Measurements from ENCODE around the gene TBX6. TPM values are rescaled to one million over a fixed set of nuclear protein-coding genes. Genes with fewer than 3 reads are reported as not detected.
A peak's percentile ranks its signal among the peaks of the same experiment; 100 is the strongest.

Gene TBX6
- total RNA-seq, 1 experiment from 2014 or later: 1.6 TPM

DNA sequence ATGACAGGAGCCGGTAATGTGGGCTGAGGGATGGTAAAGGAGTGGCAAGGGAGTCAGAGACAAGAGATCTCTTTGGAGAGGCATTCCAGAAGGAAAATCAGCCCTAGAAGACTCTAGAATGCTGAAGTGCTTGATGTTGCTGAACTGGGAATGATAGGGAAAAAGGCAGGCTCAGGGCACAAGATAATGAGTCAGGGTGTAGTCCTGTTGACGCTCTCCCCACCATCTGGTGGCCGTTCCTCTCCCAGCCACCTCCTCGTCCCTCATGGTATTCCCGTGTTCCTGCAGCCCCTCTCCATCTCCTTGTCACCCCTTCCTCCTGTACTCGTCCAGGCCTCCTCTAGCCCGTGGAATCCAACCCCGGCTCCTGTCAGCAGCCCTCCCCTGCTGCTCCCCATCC lies 37.3 kb downstream of the TBX6 start:
- no peak overlapping the region for H4K5ac ChIP-seq (ENCODE audit: insufficient read length, low read depth, low read length)
- H3T11ph ChIP-seq (ENCODE audit: low read length): no peak overlapping the region
- H2BK15ac ChIP-seq (ENCODE audit: low read depth, low read length): no peak overlapping the region
- no peak for DNase-seq
- no peaks in the 10 kb centered on the region for H4K20me1 ChIP-seq (ENCODE audit: control insufficient read depth, insufficient read depth, insufficient read length)
- H3K23ac ChIP-seq (ENCODE audit: insufficient read length, low read depth, low read length): no peak overlapping the region
- H2BK120ac ChIP-seq (ENCODE audit: low read depth, low read length, poor library complexity, severe bottlenecking): no peak overlapping the region
- no peak overlapping the region for H2BK12ac ChIP-seq (ENCODE audit: insufficient read length, low read depth, low read length)
- H3K9ac ChIP-seq (ENCODE audit: extremely low read depth, insufficient read length, low read length): no peak overlapping the region
- no peaks in the 10 kb centered on the region for H3K27me3 ChIP-seq (ENCODE audit: insufficient read depth, low read length)
- TF ChIP-seq, protein P1, sequence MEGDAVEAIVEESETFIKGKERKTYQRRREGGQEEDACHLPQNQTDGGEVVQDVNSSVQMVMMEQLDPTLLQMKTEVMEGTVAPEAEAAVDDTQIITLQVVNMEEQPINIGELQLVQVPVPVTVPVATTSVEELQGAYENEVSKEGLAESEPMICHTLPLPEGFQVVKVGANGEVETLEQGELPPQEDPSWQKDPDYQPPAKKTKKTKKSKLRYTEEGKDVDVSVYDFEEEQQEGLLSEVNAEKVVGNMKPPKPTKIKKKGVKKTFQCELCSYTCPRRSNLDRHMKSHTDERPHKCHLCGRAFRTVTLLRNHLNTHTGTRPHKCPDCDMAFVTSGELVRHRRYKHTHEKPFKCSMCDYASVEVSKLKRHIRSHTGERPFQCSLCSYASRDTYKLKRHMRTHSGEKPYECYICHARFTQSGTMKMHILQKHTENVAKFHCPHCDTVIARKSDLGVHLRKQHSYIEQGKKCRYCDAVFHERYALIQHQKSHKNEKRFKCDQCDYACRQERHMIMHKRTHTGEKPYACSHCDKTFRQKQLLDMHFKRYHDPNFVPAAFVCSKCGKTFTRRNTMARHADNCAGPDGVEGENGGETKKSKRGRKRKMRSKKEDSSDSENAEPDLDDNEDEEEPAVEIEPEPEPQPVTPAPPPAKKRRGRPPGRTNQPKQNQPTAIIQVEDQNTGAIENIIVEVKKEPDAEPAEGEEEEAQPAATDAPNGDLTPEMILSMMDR (conservative IDR thresholded peaks at IDR 0.05): no peak
- no peaks in the 10 kb centered on the region for H3K9me3 ChIP-seq (ENCODE audit: control insufficient read depth, low read depth, low read length)
- no peak overlapping the region for H2BK5ac ChIP-seq (ENCODE audit: insufficient read length, low read length)
- Mint-ChIP-seq H3K4me3 (peak overlapping the region; percentile 42 to 69), H3K9me3 (no peaks in the 10 kb centered on the region), H3K27me3 (ENCODE audit: low read depth) (peaks cover 14% of the 10 kb centered on the region), H3K27ac (no peak overlapping the region), H3K4me1 (peaks cover 13 to 16% of the 10 kb centered on the region in 2 experiments), H3K36me3 (ENCODE audit: insufficient read depth in 1 of 3, low read depth in 3 of 3) (no peaks in the 10 kb centered on the region)
- peaks cover 9% of the 10 kb centered on the region for H3K23me2 ChIP-seq (ENCODE audit: insufficient read length, low read depth, low read length, poor library complexity, severe bottlenecking)
- H3K27ac ChIP-seq (ENCODE audit: insufficient read length, low read depth, low read length): no peak overlapping the region
- H3K79me2 ChIP-seq (ENCODE audit: insufficient read depth, low read length): no peaks in the 10 kb centered on the region
- no peak overlapping the region for H3K4me2 ChIP-seq (ENCODE audit: insufficient read depth, insufficient read length, low read length)
- H2AFZ ChIP-seq (ENCODE audit: low read length): no peak overlapping the region
- no peak overlapping the region for H3K18ac ChIP-seq (ENCODE audit: insufficient read length, low read depth, low read length)
- H4K8ac ChIP-seq (replicated peaks; ENCODE audit: insufficient read length, low read depth, low read length): no peak overlapping the region
- no peak overlapping the region for H3K56ac ChIP-seq (ENCODE audit: insufficient read length, low read depth, low read length)
- no peak overlapping the region for H2BK20ac ChIP-seq (ENCODE audit: low read depth, low read length, poor library complexity, severe bottlenecking)
- no peak overlapping the region for H3K14ac ChIP-seq (ENCODE audit: insufficient read depth, low read length)
- no peak overlapping the region for H3K4ac ChIP-seq (ENCODE audit: low read depth, low read length)
- WGBS (ENCODE audit: extremely low coverage, insufficient read length, low lambda C conversion rate): no CpG with 5 or more reads among the region's 8 CpGs
- no peak overlapping the region for H2AK5ac ChIP-seq (ENCODE audit: insufficient read length, low read length)
- H3K4me1 ChIP-seq (ENCODE audit: insufficient read depth, low read length): no peaks in the 10 kb centered on the region
- no peak overlapping the region for H4K91ac ChIP-seq (ENCODE audit: insufficient read length, low read depth, low read length)
- H3K79me1 ChIP-seq (ENCODE audit: insufficient read depth, low read depth, low read length, poor library complexity, severe bottlenecking): no peaks in the 10 kb centered on the region

All from H9 (cell line).